GM23338 (cell line): Measurements from ENCODE around the gene PDCD7. TPM values are rescaled to one million over a fixed set of nuclear protein-coding genes. Genes with fewer than 3 reads are reported as not detected.

Experiments used
- ATAC-seq: fragments of 200-7000 bp; cut with Tn5 transposase; 3 replicates; pipeline ENCODE4 v1.9.1; 2020
- DNase-seq: peaks from one replicate; pipeline ENCODE4 v3.0.0-alpha.2; 2015; ENCODE audit warnings: low spot score
- H2AFZ ChIP-seq: fragments of 200-600 bp; sonication (generic); 2 replicates; pipeline ENCODE4 v1.8.0; 2016; ENCODE audit warnings: antibody characterized with exemption, mild to moderate bottlenecking, moderate library complexity
- H3F3A ChIP-seq: fragments of 200-600 bp; sonication (generic); replicated peaks from 2 replicates; pipeline ENCODE4 v1.8.0; 2017; ENCODE audit warnings: antibody characterized with exemption, mixed run types, low read depth
- H3K27ac ChIP-seq: fragments of 200-600 bp; sonication (generic); 2 replicates; pipeline ENCODE4 v1.6.1; 2016; ENCODE audit warnings: low read depth
- H3K27me3 ChIP-seq: fragments of 200-600 bp; sonication (generic); 2 replicates; pipeline ENCODE4 v1.8.0; 2016; ENCODE audit warnings: mild to moderate bottlenecking, mixed run types, moderate library complexity; ENCODE audit not compliant: insufficient read depth
- H3K36me3 ChIP-seq: fragments of 200-600 bp; sonication (generic); 2 replicates; pipeline ENCODE4 v1.8.0; 2016; ENCODE audit warnings: mild to moderate bottlenecking; ENCODE audit not compliant: insufficient read depth
- H3K4me1 ChIP-seq: fragments of 200-600 bp; sonication (generic); 2 replicates; pipeline ENCODE4 v1.8.0; 2016; ENCODE audit warnings: mild to moderate bottlenecking, moderate library complexity; ENCODE audit not compliant: insufficient read depth
- H3K4me2 ChIP-seq: fragments of 200-600 bp; sonication (generic); 2 replicates; pipeline ENCODE4 v1.7.1; 2017; ENCODE audit warnings: mixed run types
- H3K4me3 ChIP-seq: fragments of 200-600 bp; sonication (generic); 2 replicates; pipeline ENCODE4 v1.6.1; 2016; ENCODE audit warnings: mixed run types
- H3K79me2 ChIP-seq: fragments of 200-600 bp; sonication (generic); replicated peaks from 2 replicates; pipeline ENCODE4 v1.8.0; 2017; ENCODE audit warnings: mild to moderate bottlenecking; ENCODE audit not compliant: insufficient read depth
- H3K9me2 ChIP-seq: fragments of 200-600 bp; sonication (generic); 2 replicates; pipeline ENCODE4 v1.8.0; 2017; ENCODE audit not compliant: insufficient read depth
- H4K20me1 ChIP-seq: fragments of 200-600 bp; sonication (generic); replicated peaks from 2 replicates; pipeline ENCODE4 v1.8.0; 2017; ENCODE audit warnings: mild to moderate bottlenecking; ENCODE audit not compliant: insufficient read depth
- H3K27ac Mint-ChIP-seq: 2 replicates; pipeline ENCODE4 v1.8.0; 2020; ENCODE audit warnings: inconsistent platforms, mild to moderate bottlenecking, moderate library complexity, mixed read lengths
- H3K27me3 Mint-ChIP-seq: 3 replicates; pipeline ENCODE4 v1.8.0; 2022; ENCODE audit warnings: low read depth, mild to moderate bottlenecking, moderate library complexity, mixed read lengths, inconsistent platforms; ENCODE audit not compliant: insufficient read depth, poor library complexity
- H3K36me3 Mint-ChIP-seq: 3 replicates; pipeline ENCODE4 v1.8.0; 2021; ENCODE audit warnings: low read depth, mild to moderate bottlenecking, inconsistent platforms, moderate library complexity, mixed read lengths
- H3K4me1 Mint-ChIP-seq: 3 replicates; pipeline ENCODE4 v1.8.0; 2020; ENCODE audit warnings: mild to moderate bottlenecking, inconsistent platforms, mixed read lengths
- H3K4me3 Mint-ChIP-seq: 3 replicates; pipeline ENCODE4 v1.8.0; 2021; ENCODE audit warnings: moderate library complexity, mild to moderate bottlenecking, inconsistent platforms, mixed read lengths
- H3K9me3 Mint-ChIP-seq: 3 replicates; pipeline ENCODE4 v1.8.0; 2020; ENCODE audit warnings: moderate library complexity, mild to moderate bottlenecking, inconsistent platforms, mixed read lengths
- CREB1 ChIP-seq: fragments of 250-450 bp; sonication (Bioruptor Pico); IDR thresholded peaks from 2 replicates; pipeline ENCODE4 v1.5.0; 2020; ENCODE audit warnings: low read depth, mild to moderate bottlenecking, moderate library complexity
- CTCF ChIP-seq, 2 experiments: fragments of 200-600 bp in 1 of 2; sonication (generic) in 1 of 2; conservative IDR thresholded peaks; 2 replicates each; pipeline versions ENCODE4 v1.5.1 to v1.6.1; 2016 to 2017; ENCODE audit warnings: antibody characterized with exemption in 2 of 2, low read depth in 2 of 2, mild to moderate bottlenecking in 2 of 2, moderate library complexity in 1 of 2
- ETS1 ChIP-seq: IDR thresholded peaks from 2 replicates; pipeline ENCODE4 v1.6.1; 2016; ENCODE audit warnings: antibody characterized with exemption
- EZH2 ChIP-seq: fragments of 200-600 bp; sonication (generic); IDR thresholded peaks from one replicate; pipeline ENCODE4 v1.8.0; 2017; ENCODE audit warnings: antibody characterized with exemption, mild to moderate bottlenecking, low read depth; ENCODE audit not compliant: unreplicated experiment
- EZH2phosphoT487 ChIP-seq: fragments of 200-600 bp; sonication (generic); IDR thresholded peaks from one replicate; pipeline ENCODE4 v1.8.1; 2018; ENCODE audit warnings: antibody characterized with exemption; ENCODE audit not compliant: unreplicated experiment
- JUNB ChIP-seq: IDR thresholded peaks from one replicate; pipeline ENCODE4 v1.6.1; 2016; ENCODE audit warnings: antibody characterized with exemption; ENCODE audit not compliant: unreplicated experiment
- NANOG ChIP-seq: IDR thresholded peaks from 2 replicates; pipeline ENCODE4 v1.6.1; 2016; ENCODE audit warnings: antibody characterized with exemption, borderline replicate concordance
- POLR2AphosphoS5 ChIP-seq: IDR thresholded peaks from 2 replicates; pipeline ENCODE4 v1.6.1; 2016; ENCODE audit warnings: antibody characterized with exemption, low read depth
- REST ChIP-seq: IDR thresholded peaks from one replicate; pipeline ENCODE4 v1.6.1; 2018; ENCODE audit warnings: antibody characterized with exemption; ENCODE audit not compliant: unreplicated experiment
- STAT1 ChIP-seq: IDR thresholded peaks from one replicate; pipeline ENCODE4 v1.6.1; 2016; ENCODE audit warnings: antibody characterized with exemption; ENCODE audit not compliant: unreplicated experiment
- ZNF114 ChIP-seq: fragments of 250-450 bp; sonication (Bioruptor Pico); IDR thresholded peaks from 2 replicates; pipeline ENCODE4 v1.5.0; 2020; ENCODE audit warnings: mild to moderate bottlenecking, moderate library complexity
- ZNF331 ChIP-seq: fragments of 250-450 bp; sonication (Bioruptor Pico); IDR thresholded peaks from 2 replicates; pipeline ENCODE4 v1.5.0; 2020; ENCODE audit warnings: low read depth, mild to moderate bottlenecking, moderate library complexity
- ZNF462 ChIP-seq: fragments of 250-450 bp; sonication (Bioruptor Pico); IDR thresholded peaks from 2 replicates; pipeline ENCODE4 v1.5.0; 2020; ENCODE audit warnings: mild to moderate bottlenecking, moderate library complexity
- polyA plus RNA-seq: library from polyadenylated mRNA; unstranded; fragments of >200 nt; fragmentation: Nextera tagmentation; extraction: Ambion mirVana; gene quantifications from 2 replicates; pipeline ENCODE4 v1.2.1, GENCODE V29; 2016
- total RNA-seq: library from RNA; depleted of rRNA; stranded (reverse); fragments of >200 nt; shearing (Covaris generic); gene quantifications from 2 replicates; pipeline ENCODE4 v1.2.3, GENCODE V29; 2014

The PDCD7 gene
- total and polyA plus RNA-seq, 2 experiments from 2014 or later = 16.8 to 21.2 TPM

GRCh38 chr15:65089206-65089824, 44.3 kb downstream of the PDCD7 start:
- H3K4me3 ChIP-seq = no peak overlapping the region
- Mint-ChIP-seq H3K27ac (no peak overlapping the region), H3K4me1 (peaks cover 35% of the 10 kb centered on the region), H3K4me3 (no peak overlapping the region), H3K9me3 (no peaks in the 10 kb centered on the region), H3K36me3 (no peaks in the 10 kb centered on the region), H3K27me3 (peaks cover 13% of the 10 kb centered on the region)
- DNase-seq (no peak), ATAC-seq (no peak)
- 0 out of 2 replicates have a peak, but pooled peaks cover 3% of the 10 kb centered on the region for H3F3A ChIP-seq
- TF ChIP-seq ZNF331 (CRISPR knock-in tag) = no peak
- no peak for TF ChIP-seq NANOG
- TF ChIP-seq POLR2AphosphoS5 = no peak
- TF ChIP-seq ZNF114 (CRISPR knock-in tag) = no peak
- TF ChIP-seq CREB1 (CRISPR knock-in tag) = no peak
- TF ChIP-seq EZH2 = no peak
- TF ChIP-seq ETS1 = no peak
- no peak for TF ChIP-seq EZH2phosphoT487
- TF ChIP-seq JUNB = no peak
- TF ChIP-seq STAT1 = no peak
- no peak for TF ChIP-seq REST
- no peak for TF ChIP-seq CTCF (conservative IDR thresholded peaks at IDR 0.05; ENCODE audit: low read depth in 2 of 2)
- TF ChIP-seq ZNF462 (CRISPR knock-in tag) = no peak
- no peak overlapping the region for H3K27ac ChIP-seq
- H3K79me2 ChIP-seq = no peaks in the 10 kb centered on the region
- H3K9me2 ChIP-seq = no peaks in the 10 kb centered on the region
- peaks cover 15% of the 10 kb centered on the region for H3K4me1 ChIP-seq
- no peaks in the 10 kb centered on the region for H3K36me3 ChIP-seq
- H3K4me2 ChIP-seq = no peak overlapping the region
- H4K20me1 ChIP-seq = no peaks in the 10 kb centered on the region
- H2AFZ ChIP-seq = no peak overlapping the region
- H3K27me3 ChIP-seq = no peaks in the 10 kb centered on the region
